Measurements from ENCODE around the gene TOM1.

DNA sequence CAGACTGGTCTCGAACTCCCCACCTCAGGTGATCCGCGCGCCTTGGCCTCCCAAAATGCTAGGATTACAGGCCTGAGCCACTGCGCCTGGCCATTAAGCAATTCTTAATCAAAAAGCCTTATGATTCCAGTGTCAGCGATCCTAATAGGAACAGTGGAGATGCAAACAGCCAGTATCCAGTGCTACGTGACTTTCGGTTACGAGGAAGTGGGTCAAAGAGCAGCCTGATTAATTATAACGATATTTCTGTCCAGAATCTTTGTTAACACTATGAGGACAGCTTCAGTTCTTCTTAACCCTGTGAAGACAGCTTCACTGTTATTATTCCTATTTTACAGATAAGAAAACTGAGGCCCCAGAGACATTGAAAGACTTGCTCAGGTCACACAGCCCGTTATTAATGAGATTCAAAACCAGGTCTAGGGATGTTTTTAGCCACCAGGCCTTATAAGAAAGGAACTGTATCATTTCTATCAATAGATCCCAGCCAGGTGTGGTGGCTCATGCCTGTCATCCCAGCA, 63.9 kb downstream of the TOM1 start:
- no peak for TF ChIP-seq POLR2A (IDR thresholded peaks at IDR 0.05; ENCODE audit: low read length)
- TF ChIP-seq GATA1 (IDR thresholded peaks at IDR 0.05; ENCODE audit: low read depth, low read length) = no peak
